ENCODE data around the gene USP54.

- TF ChIP-seq HDGF (IDR thresholded peaks at IDR 0.05; ENCODE audit: borderline replicate concordance) = no peak
- TF ChIP-seq FOXK2 (IDR thresholded peaks at IDR 0.05) = no peak
- TF ChIP-seq BHLHE40 (IDR thresholded peaks at IDR 0.05; ENCODE audit: borderline replicate concordance) = no peak
- TF ChIP-seq, protein P1, sequence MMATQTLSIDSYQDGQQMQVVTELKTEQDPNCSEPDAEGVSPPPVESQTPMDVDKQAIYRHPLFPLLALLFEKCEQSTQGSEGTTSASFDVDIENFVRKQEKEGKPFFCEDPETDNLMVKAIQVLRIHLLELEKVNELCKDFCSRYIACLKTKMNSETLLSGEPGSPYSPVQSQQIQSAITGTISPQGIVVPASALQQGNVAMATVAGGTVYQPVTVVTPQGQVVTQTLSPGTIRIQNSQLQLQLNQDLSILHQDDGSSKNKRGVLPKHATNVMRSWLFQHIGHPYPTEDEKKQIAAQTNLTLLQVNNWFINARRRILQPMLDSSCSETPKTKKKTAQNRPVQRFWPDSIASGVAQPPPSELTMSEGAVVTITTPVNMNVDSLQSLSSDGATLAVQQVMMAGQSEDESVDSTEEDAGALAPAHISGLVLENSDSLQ (IDR thresholded peaks at IDR 0.05) = no peak
- no peak for TF ChIP-seq FOXM1 (IDR thresholded peaks at IDR 0.05; ENCODE audit: borderline replicate concordance)
- TF ChIP-seq TARDBP (IDR thresholded peaks at IDR 0.05) = no peak
- no peak for TF ChIP-seq SP1 (IDR thresholded peaks at IDR 0.05)
- no peak for TF ChIP-seq NFRKB (IDR thresholded peaks at IDR 0.05)
These were observed 56.3 kb downstream of the USP54 start for GRCh38 chr10:73534857-73535256.

All from HEK293T (cell line).